Endodermal cell (in vitro differentiated cells): ENCODE results near the gene DYRK2. TPM values are rescaled to one million over a fixed set of nuclear protein-coding genes. Genes with fewer than 3 reads are reported as not detected.

ENCODE experiments used
- DNase-seq: peaks from one replicate; pipeline ENCODE4 v3.0.0-alpha.2; 2017
- H3K27ac ChIP-seq: 2 replicates; pipeline ENCODE4 v1.5.1; 2013; ENCODE audit warnings: mild to moderate bottlenecking, low read depth, low read length, moderate library complexity
- H3K27me3 ChIP-seq: 2 replicates; pipeline ENCODE4 v1.6.1; 2013; ENCODE audit warnings: mild to moderate bottlenecking, low read length, moderate library complexity; ENCODE audit not compliant: insufficient read depth, control insufficient read depth, poor library complexity, severe bottlenecking
- H3K36me3 ChIP-seq: 2 replicates; pipeline ENCODE4 v1.7.0; 2013; ENCODE audit warnings: mild to moderate bottlenecking, low read length, moderate library complexity; ENCODE audit not compliant: control insufficient read depth, insufficient read depth
- H3K4me1 ChIP-seq: one replicate; pipeline ENCODE4 v1.7.0; 2013; ENCODE audit warnings: low read length; ENCODE audit not compliant: control insufficient read depth, insufficient read depth
- H3K4me3 ChIP-seq: 2 replicates; pipeline ENCODE4 v1.5.1; 2013; ENCODE audit warnings: mild to moderate bottlenecking, low read length, moderate library complexity
- H3K9ac ChIP-seq: 2 replicates; pipeline ENCODE4 v1.6.1; 2013; ENCODE audit warnings: mild to moderate bottlenecking, low read length, moderate library complexity; ENCODE audit not compliant: poor library complexity, severe bottlenecking; ENCODE audit errors: extremely low read depth
- H3K9me3 ChIP-seq: 2 replicates; pipeline ENCODE4 v1.6.1; 2013; ENCODE audit warnings: mild to moderate bottlenecking, low read length, moderate library complexity; ENCODE audit not compliant: control insufficient read depth
- H3K27ac Mint-ChIP-seq: 2 replicates; pipeline ENCODE4 v1.8.0; 2020; ENCODE audit warnings: mixed read lengths
- H3K27me3 Mint-ChIP-seq: 2 replicates; pipeline ENCODE4 v1.8.0; 2021; ENCODE audit warnings: mild to moderate bottlenecking, mixed read lengths; ENCODE audit not compliant: insufficient read depth
- H3K36me3 Mint-ChIP-seq: 2 replicates; pipeline ENCODE4 v1.8.0; 2020; ENCODE audit warnings: low read depth, mixed read lengths
- H3K4me1 Mint-ChIP-seq: 2 replicates; pipeline ENCODE4 v1.8.0; 2020; ENCODE audit warnings: mixed read lengths
- H3K4me3 Mint-ChIP-seq: 2 replicates; pipeline ENCODE4 v1.8.0; 2020; ENCODE audit warnings: mild to moderate bottlenecking, moderate library complexity, mixed read lengths
- H3K9me3 Mint-ChIP-seq: 2 replicates; pipeline ENCODE4 v1.8.0; 2020; ENCODE audit warnings: mild to moderate bottlenecking, mixed read lengths
- CTCF ChIP-seq: fragments of 200-600 bp; sonication (generic); conservative IDR thresholded peaks from 2 replicates; pipeline ENCODE4 v1.5.0; 2021; ENCODE audit warnings: antibody characterized with exemption, mild to moderate bottlenecking
- WGBS, 2 experiments: methylation state at CpG; one replicate each; pipeline versions ENCODE4 v1.1.5 to v1.1.7; 2013; ENCODE audit warnings: missing lambda C conversion rate in 2 of 2, mixed read lengths in 1 of 2; ENCODE audit not compliant: insufficient coverage in 1 of 2, insufficient read length in 1 of 2; 5-methylcytosine and 5-hydroxymethylcytosine counted together
- total RNA-seq, 2 donors: library from RNA; stranded (reverse); fragmentation: NEBNext Ultra II Directional in 1 of 2; extraction: Animal tissue kit (Norgen Biotek cat#: 25700) in 1 of 2; gene quantifications; 2 replicates in 1 of 2; 3 replicates in 1 of 2; pipeline ENCODE4 v1.2.1, GENCODE V29; 2021

The DYRK2 gene
- total RNA-seq, 2 donors from 2014 or later, result 29.5 to 33.2 TPM

GRCh38 chr12:67618303-67618702 is 30.2 kb upstream of the DYRK2 start:
- H3K27ac ChIP-seq, result no peak overlapping the region
- no peaks in the 10 kb centered on the region for H3K27me3 ChIP-seq
- no peak for DNase-seq
- no peaks in the 10 kb centered on the region for H3K36me3 ChIP-seq
- no peak overlapping the region for H3K4me3 ChIP-seq
- H3K27ac Mint-ChIP-seq, result no peak overlapping the region
- H3K4me1 ChIP-seq, result peaks cover 8% of the 10 kb centered on the region
- H3K4me3 Mint-ChIP-seq, result no peak overlapping the region
- 100% methylated on average over 1 of the region's 3 CpGs; no CpG with 5 or more reads in 1 of the 2 experiments for WGBS, 2 experiments
- no peaks in the 10 kb centered on the region for H3K9me3 Mint-ChIP-seq
- H3K27me3 Mint-ChIP-seq, result no peaks in the 10 kb centered on the region
- H3K4me1 Mint-ChIP-seq, result peaks cover 10% of the 10 kb centered on the region
- H3K36me3 Mint-ChIP-seq, result no peaks in the 10 kb centered on the region
- TF ChIP-seq CTCF, result no peak
- no peaks in the 10 kb centered on the region for H3K9me3 ChIP-seq
- no peak overlapping the region for H3K9ac ChIP-seq

GRCh38 chr12:67621112-67621511 is 27.4 kb upstream of the DYRK2 start:
- Mint-ChIP-seq H3K27me3 (no peaks in the 10 kb centered on the region), H3K4me1 (peaks cover 14% of the 10 kb centered on the region), H3K9me3 (no peaks in the 10 kb centered on the region), H3K36me3 (no peaks in the 10 kb centered on the region), H3K27ac (no peak overlapping the region), H3K4me3 (no peak overlapping the region)
- no peak for DNase-seq
- WGBS, 2 experiments, result 93 to 100% methylated on average over 1 of the region's 1 CpG
- TF ChIP-seq CTCF, result no peak
- H3K4me3 ChIP-seq, result no peak overlapping the region
- peaks cover 8% of the 10 kb centered on the region for H3K4me1 ChIP-seq
- no peak overlapping the region for H3K27ac ChIP-seq
- H3K9me3 ChIP-seq, result no peaks in the 10 kb centered on the region
- no peaks in the 10 kb centered on the region for H3K27me3 ChIP-seq
- H3K36me3 ChIP-seq, result no peaks in the 10 kb centered on the region
- H3K9ac ChIP-seq, result no peak overlapping the region

GRCh38 chr12:67621926-67622325 is 26.6 kb upstream of the DYRK2 start:
- TF ChIP-seq CTCF, result no peak
- peaks cover 18% of the 10 kb centered on the region for H3K4me1 Mint-ChIP-seq

More at GRCh38 chr12:67621926-67622325, 26.6 kb upstream of the DYRK2 start:
- Histone ChIP-seq H3K9me3 (no peaks in the 10 kb centered on the region), H3K27me3 (no peaks in the 10 kb centered on the region), H3K27ac (no peak overlapping the region), H3K9ac (no peak overlapping the region), H3K4me3 (no peak overlapping the region), H3K36me3 (no peaks in the 10 kb centered on the region), H3K4me1 (peaks cover 15% of the 10 kb centered on the region)
- H3K4me3 Mint-ChIP-seq, result no peak overlapping the region
- H3K27ac Mint-ChIP-seq, result no peak overlapping the region
- no peaks in the 10 kb centered on the region for H3K9me3 Mint-ChIP-seq
- DNase-seq, result no peak
- no peaks in the 10 kb centered on the region for H3K36me3 Mint-ChIP-seq
- 93 to 97% methylated on average over 4 of the region's 4 CpGs for WGBS, 2 experiments
- no peaks in the 10 kb centered on the region for H3K27me3 Mint-ChIP-seq
